HG03520 (cell line): ENCODE results near the gene RALY.

Experiments
- ATAC-seq: cut with Tn5 transposase; IDR thresholded peaks from one replicate; pipeline ENCODE4 v1.9.1; 2021; ENCODE audit warnings: mild to moderate bottlenecking, moderate library complexity; ENCODE audit not compliant: unreplicated experiment

The RALY gene

DNA sequence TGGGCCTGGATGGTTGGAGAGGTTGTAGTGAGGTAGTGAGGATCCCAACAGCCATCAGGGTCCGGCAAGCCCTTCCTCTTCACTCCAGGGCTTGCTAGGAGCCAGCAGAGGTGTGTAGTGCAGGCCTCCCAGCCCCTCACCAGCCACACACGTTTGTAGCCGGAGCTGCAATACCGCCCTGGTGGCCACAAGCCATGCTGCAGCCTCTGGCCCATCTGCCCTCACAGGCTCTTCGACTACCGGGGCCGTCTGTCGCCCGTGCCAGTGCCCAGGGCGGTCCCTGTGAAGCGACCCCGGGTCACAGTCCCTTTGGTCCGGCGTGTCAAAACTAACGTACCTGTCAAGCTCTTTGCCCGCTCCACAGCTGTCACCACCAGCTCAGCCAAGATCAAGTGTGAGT is 81.9 kb downstream of the RALY start:
- no peak for ATAC-seq

DNA sequence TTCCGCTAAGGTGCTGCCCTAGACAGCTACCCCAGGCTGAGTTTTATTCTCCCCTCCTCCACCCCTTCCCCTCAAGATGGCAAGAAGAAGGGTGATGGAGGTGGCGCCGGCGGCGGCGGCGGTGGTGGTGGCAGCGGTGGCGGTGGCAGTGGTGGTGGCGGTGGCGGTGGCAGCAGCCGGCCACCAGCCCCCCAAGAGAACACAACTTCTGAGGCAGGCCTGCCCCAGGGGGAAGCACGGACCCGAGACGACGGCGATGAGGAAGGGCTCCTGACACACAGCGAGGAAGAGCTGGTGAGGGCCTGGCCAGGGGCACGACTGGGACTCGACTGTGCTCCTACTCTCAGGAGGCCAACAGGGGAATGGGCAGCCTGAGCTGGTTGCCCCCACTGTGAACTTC is 83.2 kb downstream of the RALY start:
- no peak for ATAC-seq

DNA sequence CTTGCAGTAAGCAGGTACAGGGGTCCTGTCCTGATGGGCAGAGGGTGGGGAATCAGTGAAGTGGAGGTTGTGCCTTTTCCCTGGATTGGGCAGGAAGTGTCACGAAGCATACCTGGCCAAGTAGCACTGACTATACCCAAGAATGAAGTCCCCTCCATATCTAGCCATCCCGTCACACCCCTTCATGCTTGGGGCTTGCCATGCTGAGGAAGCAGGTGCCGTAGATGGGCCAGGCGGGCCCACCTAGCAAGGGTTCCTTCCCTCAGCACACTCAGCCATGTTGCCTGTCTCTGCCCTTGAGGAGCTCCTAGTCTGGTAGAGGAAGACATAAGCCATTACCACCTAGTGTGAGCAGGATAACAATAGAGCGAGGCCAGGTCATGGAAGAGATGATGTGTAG is 84.8 kb downstream of the RALY start:
- ATAC-seq, result no peak

- ATAC-seq, result no peak
These were observed 86.1 kb downstream of the RALY start for GRCh38 chr20:34079818-34080217.

DNA sequence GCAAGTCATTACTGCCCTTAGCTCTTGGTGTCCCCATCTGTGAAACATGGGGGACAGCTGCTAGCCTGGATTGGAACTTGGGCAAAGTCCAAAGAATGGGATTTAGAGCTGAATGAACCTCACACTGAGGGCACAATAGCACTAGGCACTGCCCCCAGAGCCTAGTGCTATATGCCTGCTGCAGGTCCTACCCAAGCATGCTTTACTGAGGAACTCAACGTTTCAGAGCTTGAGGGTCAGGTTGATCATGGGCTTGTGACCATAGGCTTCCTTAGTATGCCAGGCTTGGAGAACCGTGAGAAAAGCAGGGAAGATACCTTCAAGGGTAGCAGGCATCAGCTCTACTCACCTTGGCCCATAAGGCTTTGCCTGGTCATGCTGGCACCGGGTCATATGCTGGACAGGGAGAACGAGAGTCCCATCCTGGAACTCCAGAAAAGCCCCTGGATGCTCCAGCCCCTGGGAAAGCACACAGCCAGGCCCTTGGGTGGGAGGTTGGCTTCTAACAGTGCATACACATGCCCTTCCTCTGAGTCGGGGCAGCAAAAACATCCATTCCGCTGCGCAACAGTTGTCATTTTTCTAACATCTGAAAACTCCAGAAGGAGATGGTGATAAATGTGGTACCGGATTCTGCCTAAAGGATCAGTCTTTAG is 88.6 kb downstream of the RALY start:
- ATAC-seq, result no peak

DNA sequence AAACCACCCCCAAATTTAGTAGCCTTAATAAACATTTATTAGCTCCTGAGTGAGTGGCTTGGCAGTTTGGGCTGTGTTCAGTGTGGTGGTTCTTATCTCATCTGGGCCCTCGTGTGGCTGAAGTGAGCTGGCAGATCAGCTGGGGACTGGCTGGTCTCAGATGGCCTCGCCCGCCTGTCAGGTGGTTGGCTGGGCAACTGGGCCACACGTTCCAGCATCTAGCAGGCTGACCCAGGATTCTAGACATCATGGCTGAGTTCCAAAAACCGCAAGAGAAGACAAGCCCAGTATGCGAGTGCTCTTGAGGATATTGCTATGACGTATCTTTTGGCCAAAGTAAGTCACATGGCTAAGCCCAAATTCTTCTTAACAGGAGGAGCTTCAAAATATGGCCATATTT is 89.4 kb downstream of the RALY start:
- ATAC-seq, result no peak

DNA sequence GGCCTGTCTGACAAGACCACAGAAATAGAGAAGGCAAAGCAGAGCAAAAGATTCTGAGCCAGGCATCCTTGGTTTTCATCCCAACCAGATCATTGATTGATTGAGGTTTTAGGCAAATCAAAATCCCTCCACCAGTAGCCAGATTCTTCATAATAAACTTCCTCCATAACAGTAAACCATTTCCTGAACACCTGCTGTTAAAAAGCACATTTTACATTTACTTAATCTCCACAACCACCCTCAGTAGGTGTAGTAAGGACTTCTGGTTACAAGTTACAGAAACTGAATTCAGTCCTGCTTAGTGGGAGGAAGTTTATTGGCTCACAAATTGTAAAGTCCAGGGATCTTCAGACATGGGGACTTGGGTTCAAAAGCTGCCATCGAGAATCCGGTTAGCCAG is 90.1 kb downstream of the RALY start:
- ATAC-seq, result no peak

GRCh38 chr20:34084227-34084923 is 90.7 kb downstream of the RALY start:
- ATAC-seq, result no peak

DNA sequence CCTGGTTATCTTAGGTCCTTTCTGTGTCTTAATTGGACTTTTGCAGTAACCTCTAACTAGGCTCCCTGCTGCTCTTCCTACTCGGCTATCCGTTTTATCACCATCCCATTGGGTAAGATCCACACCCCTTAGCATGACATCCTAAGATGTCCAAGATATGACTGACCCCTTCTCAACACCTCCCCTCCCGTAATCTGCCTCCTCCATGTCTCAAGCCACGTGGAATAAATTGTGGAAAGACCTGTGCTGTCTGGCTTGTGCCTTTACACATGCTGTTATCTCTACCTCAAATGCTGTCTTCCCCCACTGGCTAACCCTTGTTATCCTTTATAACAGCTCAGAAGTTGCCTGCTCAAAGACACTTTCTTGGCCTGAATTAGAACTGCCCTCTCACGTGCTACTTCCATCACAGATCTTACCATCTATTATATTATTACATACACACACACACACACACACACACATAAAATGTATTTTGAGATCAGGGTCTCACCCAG is 91.9 kb downstream of the RALY start:
- no peak for ATAC-seq

DNA sequence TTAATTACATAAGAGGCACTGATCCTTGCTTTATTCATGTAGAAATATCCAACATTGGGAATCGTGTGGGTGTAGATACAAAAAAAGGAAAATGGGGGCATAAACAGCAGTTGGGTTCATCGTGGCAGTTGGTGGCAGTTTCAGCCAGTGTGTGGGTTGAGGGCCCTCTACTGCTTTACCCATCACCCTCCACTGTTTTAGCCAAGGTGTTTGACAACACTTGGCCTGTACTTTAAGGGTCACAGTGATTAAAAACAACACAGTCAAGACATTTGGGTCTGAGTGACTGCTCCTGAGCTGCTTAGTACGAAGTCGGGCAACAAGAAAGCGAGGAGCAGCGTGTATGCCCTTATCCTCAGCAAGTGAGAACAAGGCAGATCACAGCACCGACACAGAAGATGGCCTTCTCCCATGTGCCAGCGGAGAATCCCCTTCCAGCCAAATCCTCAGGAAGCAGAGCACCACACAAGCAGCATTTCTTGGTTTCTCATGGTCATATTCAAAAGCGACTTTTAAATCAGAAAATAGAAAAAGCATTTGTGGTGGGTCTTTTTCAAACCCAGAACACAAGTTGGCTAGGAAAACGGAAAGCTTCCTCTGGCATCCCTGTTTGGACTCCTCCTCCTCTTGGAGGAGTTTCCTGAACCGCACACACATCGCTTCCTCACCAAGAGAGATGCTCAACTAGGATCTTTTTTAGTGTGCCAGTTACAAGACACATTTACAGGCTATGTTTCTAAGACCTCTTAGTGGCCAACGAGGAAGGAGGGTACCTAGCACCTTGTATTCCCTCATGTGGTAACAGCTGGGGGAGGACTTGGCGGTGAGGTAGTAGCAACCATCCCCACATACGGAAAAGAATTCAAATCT is 94.8 kb downstream of the RALY start:
- ATAC-seq, result no peak

- no peak for ATAC-seq
These were observed 95.4 kb downstream of the RALY start for GRCh38 chr20:34089175-34089479.

GRCh38 chr20:34089655-34090345 is 96.1 kb downstream of the RALY start:
- ATAC-seq, result no peak

- no peak for ATAC-seq
These were observed 96.9 kb downstream of the RALY start for GRCh38 chr20:34090645-34091044.

GRCh38 chr20:34091637-34092200 is 98.0 kb downstream of the RALY start:
- ATAC-seq, result no peak

- no peak for ATAC-seq
These were observed 100.2 kb downstream of the RALY start for GRCh38 chr20:34093895-34094294.

DNA sequence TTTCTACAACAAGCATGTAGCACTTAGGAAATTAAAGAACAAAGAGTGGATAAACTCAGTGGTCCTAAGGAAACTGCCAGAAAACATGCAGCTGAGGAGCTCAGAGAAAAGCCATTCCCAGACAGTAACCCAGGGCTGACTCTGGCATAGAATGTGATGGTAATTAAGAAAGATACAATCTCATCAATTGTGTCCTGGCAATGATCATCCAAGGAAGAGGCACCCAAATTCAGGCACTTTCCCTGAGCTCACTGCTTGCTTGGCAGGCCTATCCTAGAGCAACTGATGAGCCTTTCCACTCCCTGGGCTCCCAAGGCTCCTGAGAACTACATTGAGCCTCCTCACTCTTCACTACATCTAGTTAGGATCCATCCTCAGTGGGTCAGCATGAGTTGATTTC is 102.1 kb downstream of the RALY start:
- no peak for ATAC-seq

DNA sequence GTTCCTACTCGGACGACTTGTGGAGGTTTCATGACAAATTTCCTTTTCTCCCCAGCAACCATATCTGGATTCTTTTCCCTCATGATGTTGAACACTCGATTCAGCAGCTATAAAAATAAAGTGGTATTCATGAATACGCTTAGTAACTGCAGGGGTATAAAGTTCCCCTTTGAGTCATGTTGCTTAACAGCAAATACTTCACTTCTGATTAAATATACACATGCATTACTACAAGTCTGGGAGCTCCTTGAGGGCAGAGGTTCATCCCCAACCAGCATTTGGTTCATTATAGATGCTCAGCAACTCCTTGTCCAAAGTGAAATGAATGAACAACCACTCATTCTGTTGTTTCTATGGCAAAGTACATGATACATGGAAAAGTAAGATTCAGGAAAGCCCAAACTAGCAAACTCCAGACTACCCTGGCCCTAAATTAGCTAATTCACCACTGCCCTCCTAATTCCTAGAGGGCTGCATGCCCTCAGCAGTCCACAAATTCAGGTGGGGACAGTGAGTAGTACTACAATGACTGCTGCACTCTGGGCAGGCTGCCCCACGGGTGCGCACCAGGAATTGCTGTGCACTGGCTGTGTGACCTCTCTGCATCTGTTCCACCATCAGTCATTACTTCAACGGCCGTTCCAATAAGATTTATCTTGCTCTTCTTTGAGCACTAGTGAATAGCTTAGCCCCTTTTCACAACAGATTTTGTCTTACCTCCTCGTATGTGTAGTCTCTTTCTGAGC is 103.2 kb downstream of the RALY start:
- no peak for ATAC-seq

- no peak for ATAC-seq
These were observed 104.9 kb downstream of the RALY start for GRCh38 chr20:34098570-34098969.

- no peak for ATAC-seq
These were observed 106.0 kb downstream of the RALY start for GRCh38 chr20:34099675-34100074.

- no peak for ATAC-seq
These were observed 106.9 kb downstream of the RALY start for GRCh38 chr20:34100576-34100975.
